K562 (cell line): Measurements from ENCODE around the gene LTN1. TPM values are rescaled to one million over a fixed set of nuclear protein-coding genes. Genes with fewer than 3 reads are reported as not detected.

Experiments
- E4F1 ChIP-seq: fragments of 250-450 bp; sonication (Bioruptor Pico); IDR thresholded peaks from 2 replicates; pipeline ENCODE4 v1.5.0; 2021; ENCODE audit warnings: mild to moderate bottlenecking, borderline replicate concordance
- FIP1L1 ChIP-seq: fragments of 200-400 bp; formaldehyde crosslinking; IDR thresholded peaks from 2 replicates; pipeline ENCODE4 v1.6.1; 2018; ENCODE audit warnings: mild to moderate bottlenecking, low read depth, low read length; ENCODE audit not compliant: poor library complexity, severe bottlenecking
- GMEB1 ChIP-seq: fragments of 250-450 bp; sonication (Bioruptor Pico); IDR thresholded peaks from 2 replicates; pipeline ENCODE4 v1.4.0; 2020; ENCODE audit warnings: mild to moderate bottlenecking
- KLF13 ChIP-seq: fragments of 450-650 bp; IDR thresholded peaks from 2 replicates; pipeline ENCODE4 v1.6.1; 2016; ENCODE audit warnings: missing genetic modification characterization, low read depth, mild to moderate bottlenecking, missing compliant biosample characterization, moderate library complexity, borderline replicate concordance
- NFIX ChIP-seq: fragments of 250-450 bp; sonication (Bioruptor Pico); IDR thresholded peaks from 2 replicates; pipeline ENCODE4 v1.4.0; 2020; ENCODE audit warnings: low read depth, mild to moderate bottlenecking, moderate library complexity
- POLR2B ChIP-seq: fragments of 450-650 bp; IDR thresholded peaks from 2 replicates; pipeline ENCODE4 v1.6.1; 2018; ENCODE audit warnings: low read depth; ENCODE audit not compliant: partially characterized antibody
- RBM34 ChIP-seq: fragments of 200-400 bp; formaldehyde crosslinking; IDR thresholded peaks from 2 replicates; pipeline ENCODE4 v1.6.1; 2018; ENCODE audit warnings: low read length, borderline replicate concordance; ENCODE audit not compliant: insufficient read depth
- RNF219 ChIP-seq: fragments of 250-450 bp; sonication (Bioruptor Pico); IDR thresholded peaks from 2 replicates; pipeline ENCODE4 v1.5.0; 2022; ENCODE audit warnings: mild to moderate bottlenecking
- SAFB2 ChIP-seq: fragments of 200-400 bp; formaldehyde crosslinking; IDR thresholded peaks from 2 replicates; pipeline ENCODE4 v1.6.1; 2018; ENCODE audit warnings: borderline replicate concordance, low read length, low read depth, moderate library complexity; ENCODE audit not compliant: severe bottlenecking
- SIX5 ChIP-seq, 2 experiments: IDR thresholded peaks; 2 replicates each; pipeline ENCODE4 v1.6.1; 2011; ENCODE audit warnings: low read length in 2 of 2, borderline replicate concordance in 1 of 2, low read depth in 1 of 2, mild to moderate bottlenecking in 1 of 2, moderate library complexity in 1 of 2; ENCODE audit not compliant: insufficient read depth in 1 of 2
- SREBF1 ChIP-seq: fragments of 150-350 bp; IDR thresholded peaks from 2 replicates; pipeline ENCODE4 v1.6.1; 2014; ENCODE audit warnings: antibody characterized with exemption, low read depth, low read length, borderline replicate concordance
- polyA plus RNA-seq, 8 experiments: library from polyadenylated mRNA; depleted of rRNA in 4 of 8; stranded (reverse) in 5 of 8; unstranded in 3 of 8; fragments of >200 nt; fragmentation: Nextera tagmentation in 2 of 8; fragmentation: Illumina TruSeq in 1 of 8; extraction: Ambion mirVana in 2 of 8; extraction: Trizol in 1 of 8; gene quantifications; 2 replicates each; pipeline versions ENCODE4 v1.2.1 to v1.2.3, GENCODE V29; 2011 to 2014; ENCODE audit warnings: inconsistent platforms in 1 of 8, missing spikeins in 1 of 8
- total RNA-seq, 7 experiments: library from RNA; depleted of rRNA in 6 of 7; stranded (reverse); fragments of >200 nt in 6 of 7; fragmentation: Illumina TruSeq in 2 of 7; extraction: Trizol in 2 of 7; gene quantifications; 2 replicates each; pipeline versions ENCODE4 v1.2.1 to v1.2.3, GENCODE V29; 2011 to 2021; ENCODE audit warnings: low replicate concordance in 1 of 7

Gene LTN1
- total and polyA plus RNA-seq, 9 of the 15 experiments (the other 6 are each of a cell fraction or from before 2014, with no cell fraction given), result 15.7 to 49.6 (median 28.7) TPM

GRCh38 chr21:29002442-29003144 lies 9.9 kb upstream of the LTN1 start (continued):
- peak; percentile 5; the same call in 1 of the 2 replicates for TF ChIP-seq E4F1 (CRISPR knock-in tag)
- no peak for TF ChIP-seq NFIX
- TF ChIP-seq RNF219 (CRISPR knock-in tag), result peak; percentile 74; the same call in 1 of the 2 replicates
- TF ChIP-seq FIP1L1, result peak; percentile 58
- 0 out of 4 replicates have a peak, but pooled peaks of 1 of the 2 experiments have one; percentile 16 for TF ChIP-seq SIX5 (IDR thresholded peaks at IDR 0.05; ENCODE audit: borderline replicate concordance in 1 of 2, insufficient read depth in 1 of 2, low read depth in 1 of 2, low read length in 2 of 2)
- TF ChIP-seq GMEB1 (CRISPR knock-in tag), result no peak
- TF ChIP-seq SAFB2, result no peak
- TF ChIP-seq SREBF1, result no peak; the same call in 1 of the 2 replicates
- TF ChIP-seq KLF13, result peak; percentile 60; the same call in 1 of the 2 replicates
- no peak for TF ChIP-seq RBM34
- TF ChIP-seq POLR2B, result peak; percentile 98
